ENCODE results near the gene HLF.

HLF gene

DNA sequence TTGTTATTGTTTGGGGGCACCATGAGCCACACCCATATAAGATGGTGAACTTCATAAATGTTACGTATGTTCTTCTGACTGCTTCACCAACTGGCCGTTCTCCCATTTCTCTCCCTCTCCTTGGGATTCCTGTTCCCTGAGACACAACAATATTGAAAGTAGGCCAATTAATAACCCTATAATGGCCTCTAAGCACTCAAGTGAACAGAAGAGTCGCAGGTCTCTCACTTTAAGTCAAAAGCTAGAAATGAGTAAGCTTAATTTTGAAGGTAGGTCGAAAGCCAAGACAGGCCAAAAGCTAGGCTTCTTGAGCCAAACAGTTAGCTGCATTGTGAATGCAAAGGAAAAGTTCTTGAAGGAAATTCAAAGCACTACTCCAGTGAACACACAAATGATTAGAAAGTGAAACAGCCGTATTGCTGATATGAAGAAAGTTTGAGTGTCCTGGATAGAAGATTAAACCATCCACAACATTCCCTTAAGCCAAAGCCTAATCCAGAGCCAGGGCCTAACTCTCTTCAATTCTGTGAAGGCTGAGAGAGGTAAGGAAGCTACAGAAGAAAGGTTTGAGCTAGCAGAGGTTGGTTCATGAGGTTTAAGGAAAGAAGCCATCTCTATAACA, 25.8 kb downstream of the HLF start:
- no peak for DNase-seq (ENCODE audit: low read depth in 2 of 2)

DNA sequence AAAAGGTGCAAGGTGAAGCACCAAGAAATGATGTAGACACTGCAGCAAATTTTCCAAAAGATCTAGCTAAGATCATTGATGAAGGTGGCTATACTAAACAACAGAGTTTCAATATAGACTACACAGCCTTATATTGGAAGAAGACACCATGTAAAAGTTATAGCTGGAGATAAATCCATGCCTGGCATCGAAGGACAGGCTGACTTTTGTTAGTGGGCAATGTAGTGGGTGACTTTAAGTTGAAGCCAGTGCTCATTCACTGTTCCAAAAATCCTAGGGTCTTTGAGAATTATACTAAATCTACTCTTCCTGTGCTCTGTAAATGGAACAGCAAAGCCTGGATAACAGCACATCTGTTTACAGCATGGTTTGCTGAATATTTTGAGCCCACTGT, 26.4 kb downstream of the HLF start:
- DNase-seq (ENCODE audit: low read depth in 2 of 2): no peak

DNA sequence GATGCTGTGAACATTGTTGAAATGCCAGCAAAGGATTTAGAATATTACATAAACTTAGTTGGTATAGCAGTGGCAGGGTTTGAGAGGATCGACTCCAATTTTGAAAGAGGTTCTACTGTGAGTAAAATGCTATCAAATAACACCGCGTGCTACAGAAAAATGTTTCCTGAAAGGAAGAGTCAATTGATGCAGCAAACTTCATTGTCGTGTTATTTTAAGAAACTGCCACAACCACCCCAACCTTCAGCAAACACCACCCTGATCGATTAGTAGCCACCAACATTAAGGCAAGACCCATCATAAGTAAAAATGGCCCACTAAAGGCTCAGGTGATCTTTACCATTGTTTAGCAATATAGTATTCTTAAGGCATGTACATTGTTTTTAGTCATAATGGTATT, 27.3 kb downstream of the HLF start:
- DNase-seq (ENCODE audit: low read depth in 2 of 2): no peak

DNA sequence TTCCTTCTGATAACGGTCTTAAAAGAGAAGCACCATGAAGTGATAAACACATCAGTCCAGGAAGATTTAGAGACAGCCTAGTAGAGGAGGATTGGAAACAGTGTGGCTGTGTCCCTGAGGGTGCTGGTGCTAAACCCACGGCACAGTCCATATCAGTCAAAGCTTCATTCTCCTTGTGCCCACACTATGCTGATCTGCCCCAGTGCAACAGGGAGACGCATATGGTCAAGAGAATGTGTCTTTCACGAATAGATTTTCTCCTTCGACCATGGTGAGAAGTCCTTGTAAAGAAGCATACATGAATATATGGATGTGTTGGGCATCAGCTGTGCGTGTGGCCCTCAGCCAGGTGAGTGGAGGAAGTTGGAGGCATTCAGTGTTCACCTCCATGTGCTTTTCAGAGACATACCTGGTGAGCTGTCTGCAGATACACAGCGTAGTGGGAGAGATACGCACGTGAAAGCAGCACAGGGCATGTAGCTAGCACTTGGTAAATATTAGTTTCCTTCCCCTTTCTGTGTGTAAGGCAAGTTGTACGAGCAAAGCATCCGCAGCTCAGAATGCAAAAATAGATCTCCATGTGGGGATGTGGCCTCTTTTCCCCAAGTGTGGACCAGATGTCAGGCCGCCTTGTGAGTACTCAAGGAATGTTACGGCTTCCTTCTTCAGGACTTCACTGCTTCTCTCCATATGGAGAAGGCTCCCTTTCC, 29.4 kb downstream of the HLF start:
- DNase-seq (ENCODE audit: low read depth in 2 of 2): peak; percentile 9 to 17

DNA sequence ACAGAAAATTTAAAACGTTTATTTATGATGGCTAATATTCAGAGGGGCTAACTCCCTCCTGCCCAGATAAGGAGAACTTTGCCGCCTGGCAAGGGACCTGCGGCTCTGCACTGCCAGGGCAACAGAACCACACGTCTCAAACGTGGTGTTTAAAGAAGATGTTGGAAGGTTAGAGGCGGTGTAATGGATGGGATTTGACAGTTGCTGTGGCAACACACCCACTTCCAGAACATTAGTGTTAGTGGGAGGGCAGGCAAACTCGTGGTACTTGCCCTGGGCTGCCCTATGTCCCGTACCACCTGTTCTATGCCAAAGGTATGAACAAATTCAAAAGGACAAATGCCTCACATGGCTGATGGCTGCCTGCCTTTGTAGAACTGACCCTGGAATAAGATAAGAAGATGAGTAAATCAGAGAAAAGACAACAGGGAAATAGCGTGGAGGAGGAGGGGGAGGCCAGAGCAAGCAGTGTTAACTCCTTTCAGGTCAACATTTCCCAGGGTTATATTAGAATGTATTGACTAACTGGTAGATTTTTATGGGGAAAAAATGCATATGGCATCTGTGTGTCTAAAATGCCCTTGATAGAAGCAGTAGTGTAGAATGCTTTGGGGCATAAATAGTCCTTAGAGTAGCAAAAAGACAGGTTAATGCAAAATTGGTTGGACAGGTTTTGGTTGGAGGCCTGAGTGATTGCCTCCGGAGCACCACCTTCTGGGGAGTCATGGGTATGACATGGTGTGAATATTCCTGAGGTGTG, 30.8 kb downstream of the HLF start:
- DNase-seq (ENCODE audit: low read depth in 2 of 2): no peak

DNA sequence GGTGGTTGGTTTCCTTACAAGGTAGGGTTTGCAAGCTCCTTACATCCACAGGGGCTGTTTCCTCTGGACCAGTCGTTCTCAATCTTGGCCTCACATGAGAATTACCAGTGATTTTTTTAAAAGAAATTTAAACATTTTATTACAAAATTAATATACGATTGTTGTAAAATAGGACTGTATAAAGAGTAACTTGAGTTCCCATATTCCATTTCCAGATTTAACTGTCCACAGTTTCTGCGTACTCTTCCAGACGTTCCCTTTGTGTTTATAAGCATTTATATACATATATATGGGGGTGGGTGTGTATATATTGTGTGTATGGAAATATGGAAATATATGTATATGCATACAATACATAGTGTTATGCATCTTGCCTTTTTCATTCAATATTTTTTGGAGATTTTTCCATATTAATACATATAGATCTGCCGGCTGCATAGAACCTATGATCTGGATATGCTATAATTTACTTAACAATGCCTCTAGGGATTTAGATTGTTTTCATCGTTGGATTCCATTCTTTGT, 31.5 kb downstream of the HLF start:
- no peak for DNase-seq (ENCODE audit: low read depth in 2 of 2)

DNA sequence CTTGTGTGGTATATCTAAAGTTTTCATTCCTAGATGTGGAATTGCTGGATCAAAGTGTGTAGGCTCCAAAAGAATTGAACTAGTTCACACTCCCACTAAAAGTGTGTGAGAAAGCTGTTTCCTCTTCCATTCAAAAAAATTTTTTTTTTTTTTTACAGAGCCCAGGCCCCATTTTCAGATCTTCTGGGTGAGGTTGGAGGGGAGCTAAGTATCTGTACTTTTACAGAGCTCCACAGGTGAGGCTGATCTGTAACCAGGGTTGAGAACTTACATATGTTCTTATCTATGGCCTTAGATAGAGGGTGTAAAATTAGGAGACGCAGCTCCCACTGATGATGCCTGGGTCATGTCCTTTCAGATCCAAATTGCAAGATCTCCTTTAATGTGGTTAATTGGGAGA, 31.9 kb downstream of the HLF start:
- no peak for DNase-seq (ENCODE audit: low read depth in 2 of 2)

DNA sequence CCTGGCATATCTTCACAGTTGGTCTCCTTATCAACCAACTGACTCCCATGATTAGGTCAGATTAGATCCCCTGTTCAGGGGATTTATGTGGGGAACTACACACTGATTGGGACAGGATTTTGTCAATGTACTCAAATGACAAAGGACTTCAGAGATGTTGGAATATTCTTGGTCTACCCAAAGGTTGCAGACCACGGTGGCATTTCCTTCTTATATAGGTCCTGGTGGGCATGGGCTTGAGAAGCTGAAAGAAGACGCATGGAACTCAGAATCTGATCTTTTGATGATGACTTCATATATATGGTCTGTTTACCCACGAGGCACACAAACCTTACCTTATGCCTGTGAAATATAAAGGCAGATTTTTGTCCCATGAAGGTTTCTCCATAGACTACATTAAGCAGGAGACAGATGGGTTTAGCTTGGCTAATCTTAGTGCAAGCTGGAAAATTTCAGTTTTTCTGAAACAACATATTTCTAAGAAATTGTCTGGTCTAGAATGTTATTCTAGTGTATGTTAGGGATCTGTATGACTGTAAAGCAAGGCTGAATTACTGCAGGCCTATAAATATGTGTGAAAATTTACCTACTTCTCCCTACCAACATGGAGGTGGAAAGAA, 33.5 kb downstream of the HLF start:
- DNase-seq (ENCODE audit: low read depth in 2 of 2): no peak

DNA sequence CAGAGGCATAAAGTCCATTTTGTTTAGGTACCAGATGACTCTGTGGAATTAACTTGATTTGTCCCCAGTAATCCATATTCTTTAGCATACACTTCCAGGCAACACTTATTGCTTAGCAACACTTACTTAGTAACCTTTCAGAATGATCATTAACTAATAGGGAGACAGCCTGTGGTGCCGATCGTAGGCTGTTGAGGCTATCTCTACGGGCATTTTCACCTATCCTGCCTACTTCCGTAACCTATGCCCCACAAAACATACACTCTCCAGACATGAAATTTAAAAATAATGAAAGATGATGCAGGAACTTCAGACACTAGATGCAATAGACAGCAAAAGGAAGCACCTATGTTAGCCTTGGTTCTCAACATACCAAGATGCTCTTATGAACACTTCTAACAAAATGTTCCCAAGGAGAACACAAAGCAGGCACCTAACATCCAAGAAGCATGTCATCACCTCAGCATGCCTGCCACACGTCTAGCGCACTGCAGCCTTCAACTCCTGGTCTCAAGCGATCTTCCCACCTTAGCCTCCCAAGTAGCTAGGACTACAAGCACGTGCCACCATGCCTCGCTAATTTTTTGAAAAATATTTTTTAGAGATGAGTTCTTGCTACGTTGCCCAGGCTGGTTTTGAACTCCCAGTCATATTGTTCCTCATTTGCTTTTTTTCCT, 34.5 kb downstream of the HLF start:
- DNase-seq (ENCODE audit: low read depth in 2 of 2): no peak

DNA sequence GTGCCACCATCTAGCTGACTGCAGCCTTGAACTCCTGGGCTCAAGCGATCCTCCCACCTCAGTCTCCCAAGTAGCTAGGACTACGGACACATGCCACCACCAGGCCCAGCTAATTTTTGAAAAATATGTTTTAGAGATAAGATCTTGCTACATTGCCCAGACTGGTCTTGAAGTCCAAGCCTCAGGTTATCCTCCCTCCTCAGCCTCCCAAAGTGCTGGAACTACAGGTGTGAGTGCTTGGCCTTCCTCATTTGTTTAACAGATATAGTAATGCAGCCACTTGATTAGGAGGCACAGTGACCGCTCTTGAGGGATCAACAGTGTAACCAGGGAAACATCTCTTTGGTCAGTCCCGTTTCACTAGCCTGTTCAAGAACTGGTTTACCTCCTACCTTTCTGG, 35.1 kb downstream of the HLF start:
- no peak for DNase-seq (ENCODE audit: low read depth in 2 of 2)

DNA sequence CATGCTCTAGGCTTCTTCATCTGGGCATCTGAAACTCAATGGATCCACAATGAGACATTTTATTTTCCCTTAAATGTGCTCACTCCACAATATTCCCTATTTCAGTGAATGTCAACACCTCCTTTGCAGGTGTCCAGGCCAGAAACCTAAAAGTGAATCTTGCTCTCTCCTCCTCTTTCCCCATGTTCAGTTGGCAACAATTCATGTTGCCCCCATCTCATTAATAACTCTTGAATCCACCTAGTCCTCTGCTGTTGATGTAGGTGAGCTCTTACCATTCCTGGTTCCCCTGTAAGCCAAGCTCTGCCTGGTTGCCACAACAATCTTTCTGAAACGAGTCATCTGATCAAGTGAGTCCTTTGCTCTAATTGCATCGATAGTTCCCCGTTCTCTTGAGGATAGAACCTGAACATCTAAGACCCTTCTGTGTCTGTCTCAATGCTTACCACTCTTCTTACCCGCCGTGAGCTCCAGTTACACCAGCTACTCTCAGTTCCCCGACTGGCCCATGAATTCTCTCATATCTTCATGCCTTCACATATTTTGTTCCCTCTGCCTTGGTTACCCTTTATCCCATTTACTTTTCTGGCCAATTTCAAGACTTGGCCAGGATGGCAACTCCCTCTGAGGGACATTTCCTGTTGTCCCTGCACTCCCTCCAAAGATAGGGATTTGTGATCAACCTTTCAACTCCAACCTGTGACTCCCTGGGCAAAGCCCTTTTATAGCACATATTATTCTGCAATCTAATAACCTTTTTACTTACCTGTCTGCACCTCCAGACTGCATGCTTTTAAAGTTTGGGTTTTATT, 35.9 kb downstream of the HLF start:
- DNase-seq (ENCODE audit: low read depth in 2 of 2): no peak

DNA sequence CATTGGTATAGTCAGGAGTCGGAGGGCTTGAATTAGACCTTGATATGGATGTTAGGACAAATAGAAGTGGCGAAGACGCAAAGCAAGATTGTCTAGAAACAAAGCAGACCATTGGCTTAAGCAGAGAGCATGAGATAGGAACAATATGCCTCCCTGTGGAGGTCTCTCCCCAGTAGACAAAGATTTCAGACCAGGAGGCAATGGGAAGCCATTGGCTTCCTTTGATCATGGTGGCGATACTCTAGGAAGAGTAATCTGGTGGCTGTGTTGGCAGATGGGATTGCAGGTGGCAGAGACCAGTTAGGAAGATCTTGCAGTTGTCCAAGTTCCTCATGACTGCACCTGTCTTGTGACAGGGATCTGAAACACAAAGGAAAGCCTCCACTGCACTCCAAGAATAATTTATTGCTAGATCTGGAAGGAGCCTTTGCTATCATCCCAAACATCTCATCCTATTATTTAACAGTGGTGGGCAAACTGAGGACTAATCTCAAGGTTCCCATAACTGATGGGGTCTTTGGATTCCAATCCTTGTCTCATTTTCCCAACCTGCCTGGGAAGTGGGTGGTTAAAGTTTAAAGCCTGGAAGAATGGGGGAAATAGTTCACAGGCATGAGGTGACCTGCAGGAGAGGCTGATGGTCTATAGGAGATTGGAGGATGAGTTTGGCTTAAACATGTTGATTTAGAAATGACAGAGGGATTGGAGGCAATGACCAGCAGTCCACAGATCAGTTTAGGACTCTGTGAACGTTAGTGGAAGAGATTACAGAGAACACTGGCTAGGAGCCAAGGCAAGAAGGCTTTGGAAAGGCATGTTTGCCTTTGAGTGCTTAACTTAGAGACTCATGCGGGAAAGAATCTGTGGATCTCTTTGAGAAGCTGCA, 37.0 kb downstream of the HLF start:
- no peak for DNase-seq (ENCODE audit: low read depth in 2 of 2)

DNA sequence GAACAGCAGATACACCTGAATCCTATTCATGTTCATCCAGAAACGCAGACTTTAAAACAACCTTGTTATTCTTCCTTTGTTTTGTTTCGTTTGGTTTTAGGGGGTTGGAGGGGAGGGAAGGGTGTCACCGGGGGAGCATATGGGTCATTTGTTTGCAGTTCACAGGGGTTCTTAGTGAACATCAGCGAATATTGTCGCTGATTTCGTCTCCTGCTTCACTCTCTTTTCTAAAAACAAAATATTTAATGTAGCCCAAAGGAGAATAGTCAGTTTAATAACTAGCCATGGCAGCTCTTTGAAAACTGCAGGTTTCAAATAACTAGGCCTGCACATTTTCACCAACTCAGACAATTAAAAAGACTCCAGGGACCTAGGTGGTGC, 37.6 kb downstream of the HLF start:
- DNase-seq (ENCODE audit: low read depth in 2 of 2): no peak

DNA sequence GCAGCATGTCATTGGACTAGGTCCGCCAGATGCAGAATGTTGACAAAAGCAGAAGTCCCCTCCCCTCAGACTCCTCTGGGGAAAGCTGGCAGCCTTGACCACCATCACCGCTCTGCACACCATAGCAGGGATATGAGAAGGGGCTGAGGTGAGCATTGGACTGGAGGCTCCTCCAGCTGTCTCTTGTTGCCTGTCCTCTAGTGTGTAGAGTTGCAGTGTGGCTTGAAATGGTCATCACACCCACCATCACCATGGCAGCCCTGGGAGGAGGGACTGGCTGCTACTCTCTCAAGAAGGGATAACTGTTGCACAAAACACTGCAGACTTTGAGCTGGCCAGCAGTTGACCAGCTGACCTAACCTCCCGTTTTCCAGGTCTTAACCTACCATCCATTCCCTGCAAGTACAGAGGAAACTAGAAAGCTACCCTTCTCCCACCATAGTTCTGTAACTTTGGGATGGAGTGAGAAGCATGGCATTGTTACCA, 38.3 kb downstream of the HLF start:
- no peak for DNase-seq (ENCODE audit: low read depth in 2 of 2)

DNA sequence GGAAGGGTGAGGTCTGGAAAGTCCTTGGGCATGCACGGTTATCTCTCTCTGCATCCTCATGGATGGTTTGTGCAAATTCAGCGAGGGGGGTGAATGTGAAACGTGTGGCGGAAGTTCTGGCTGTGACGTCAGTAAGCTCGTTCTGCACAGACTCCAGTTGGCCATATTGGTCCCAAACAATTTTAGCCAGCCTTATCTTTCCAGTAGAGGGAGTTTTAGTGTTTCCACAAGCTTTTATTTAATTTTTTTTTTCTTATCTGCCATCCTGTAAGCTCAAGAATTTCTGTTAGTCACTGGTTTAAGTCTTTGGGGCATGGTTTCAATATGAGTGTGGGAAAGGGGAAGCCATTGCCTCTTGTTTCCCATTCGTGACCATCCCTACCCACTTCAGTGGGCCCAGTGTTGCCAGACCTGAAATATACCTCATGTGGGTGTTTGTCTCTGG, 39.0 kb downstream of the HLF start:
- no peak for DNase-seq (ENCODE audit: low read depth in 2 of 2)

DNA sequence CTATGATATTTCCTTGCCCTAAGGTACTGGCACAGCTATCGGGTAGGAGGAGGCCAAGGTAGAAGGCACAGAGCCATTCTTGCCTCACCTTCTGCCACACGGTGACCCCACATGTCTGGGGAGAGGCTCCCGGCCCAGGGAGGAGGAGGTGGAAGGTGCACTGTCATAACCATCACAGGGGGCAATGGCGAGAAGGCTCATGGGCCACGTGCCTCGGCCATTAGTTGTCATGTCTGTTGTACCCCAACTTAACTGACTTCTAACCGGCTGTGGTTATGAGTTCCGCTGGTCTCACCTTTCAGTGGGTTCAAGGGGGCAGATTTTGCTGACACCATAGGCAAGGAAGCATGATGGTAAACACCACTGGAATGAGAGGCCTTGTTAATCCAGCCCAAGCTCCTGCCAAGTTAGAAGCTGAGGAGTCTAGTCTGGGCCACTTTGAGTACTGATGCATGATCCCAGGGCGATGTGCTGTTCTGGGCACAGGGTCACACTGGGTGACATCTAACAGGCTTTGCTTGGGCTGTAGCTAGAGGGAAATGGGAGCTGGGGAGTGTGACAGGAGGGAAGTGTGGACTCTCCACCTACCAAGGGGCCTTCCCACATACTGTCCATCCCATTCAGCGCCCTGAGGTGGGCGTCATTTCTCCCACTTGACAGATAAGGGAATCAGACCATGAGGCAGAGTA, 39.6 kb downstream of the HLF start:
- no peak for DNase-seq (ENCODE audit: low read depth in 2 of 2)

DNA sequence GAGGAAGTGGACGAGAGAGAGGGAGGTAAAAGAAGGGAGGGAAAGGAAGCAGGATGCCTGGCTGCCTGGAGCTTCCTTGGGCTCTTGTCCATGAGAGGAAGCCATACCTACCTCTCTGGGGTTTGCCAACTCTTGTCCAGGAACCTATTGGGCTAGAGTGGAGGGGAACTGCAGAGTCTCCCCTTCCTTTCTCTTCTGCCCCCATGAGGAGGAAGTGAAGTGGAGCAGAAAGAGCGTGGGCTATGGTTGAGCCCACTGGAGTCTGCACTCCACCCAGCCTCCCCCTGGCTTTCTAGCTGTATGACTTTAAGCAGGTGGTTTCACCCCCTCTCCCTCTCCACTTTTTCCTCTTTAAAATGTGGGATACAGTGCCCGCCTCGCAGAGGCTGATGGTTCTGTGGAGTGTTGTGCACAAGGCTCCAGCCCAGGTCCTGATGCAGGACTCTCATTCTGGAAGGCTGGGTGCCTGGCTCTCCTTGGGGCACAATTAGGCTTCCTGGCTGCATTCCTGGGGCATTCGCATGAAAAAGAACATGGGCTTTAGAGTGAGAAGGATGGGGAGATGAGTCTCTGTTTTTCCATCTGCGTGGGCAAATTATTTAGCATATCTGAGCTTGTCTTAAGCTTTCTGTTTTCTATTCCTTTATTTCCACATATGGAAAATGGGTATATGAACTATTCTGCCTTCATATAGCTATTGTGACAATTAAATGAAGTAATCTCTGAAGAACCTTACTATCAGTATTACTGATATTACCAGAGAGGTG, 40.7 kb downstream of the HLF start:
- DNase-seq (ENCODE audit: low read depth in 2 of 2): no peak

DNA sequence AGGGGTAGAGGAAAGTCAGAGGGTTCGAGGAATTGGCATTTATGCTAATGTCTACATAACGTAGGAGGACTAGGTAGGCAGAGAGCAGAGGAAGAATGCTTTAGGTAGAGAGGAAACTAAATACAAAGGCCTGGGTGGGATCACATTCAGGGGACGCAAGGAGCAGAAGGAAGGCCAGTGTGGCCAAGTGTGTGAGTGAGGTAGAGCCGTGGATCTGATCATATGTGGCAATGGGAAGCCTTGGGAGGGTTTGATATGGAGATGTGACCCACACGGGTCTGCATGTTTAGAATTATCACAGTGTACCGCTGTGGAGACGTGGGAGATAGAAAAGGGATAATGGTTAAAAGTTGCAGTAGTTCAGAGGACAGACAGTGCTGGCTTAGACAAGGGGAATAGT, 43.1 kb downstream of the HLF start:
- no peak for DNase-seq (ENCODE audit: low read depth in 2 of 2)
